Activated CD8-positive, alpha-beta memory T cell treated with anti-CD3 and anti-CD28 coated beads for 1 hour (primary cell): Measurements from ENCODE around the gene PRRG1.
"Not testable (repeated sequence)": the region's sequence is repeated elsewhere in the genome, so short reads cannot be mapped to it uniquely, and the experiment has no call there.

Source experiments
- DNase-seq, 2 donors: peaks; one replicate each; pipeline ENCODE4 v3.0.0-alpha.2; 2020; ENCODE audit warnings: low read depth in 1 of 2; ENCODE audit errors: extremely low read depth in 1 of 2

Gene PRRG1

GRCh38 chrX:37462346-37462745, 113.2 kb downstream of the PRRG1 start:
- DNase-seq, result no peak

- no peak for DNase-seq
Measured at GRCh38 chrX:37468124-37468739, 119.1 kb downstream of the PRRG1 start.

- DNase-seq, result no peak
Measured at GRCh38 chrX:37470711-37471110, 121.5 kb downstream of the PRRG1 start.

GRCh38 chrX:37472836-37473235, 123.7 kb downstream of the PRRG1 start:
- DNase-seq, result no peak

- DNase-seq, result no peak
Measured at GRCh38 chrX:37474478-37474877, 125.3 kb downstream of the PRRG1 start.

GRCh38 chrX:37476571-37477170, 127.5 kb downstream of the PRRG1 start:
- DNase-seq, result no peak

- DNase-seq, result not testable (repeated sequence)
Measured at GRCh38 chrX:37484335-37484734, 135.2 kb downstream of the PRRG1 start.

- DNase-seq, result no peak
Measured at GRCh38 chrX:37485429-37485828, 136.3 kb downstream of the PRRG1 start.

GRCh38 chrX:37487271-37487670, 138.1 kb downstream of the PRRG1 start:
- no peak for DNase-seq

GRCh38 chrX:37488323-37488722, 139.2 kb downstream of the PRRG1 start:
- DNase-seq, result no peak

- no peak for DNase-seq
Measured at GRCh38 chrX:37491686-37492085, 142.5 kb downstream of the PRRG1 start.

- not testable (repeated sequence) for DNase-seq
Measured at GRCh38 chrX:37495760-37496159, 146.6 kb downstream of the PRRG1 start.

GRCh38 chrX:37497126-37497525, 148.0 kb downstream of the PRRG1 start:
- DNase-seq, result not testable (repeated sequence)

GRCh38 chrX:37498323-37498722, 149.2 kb downstream of the PRRG1 start:
- DNase-seq, result not testable (repeated sequence)

GRCh38 chrX:37499649-37500048, 150.5 kb downstream of the PRRG1 start:
- DNase-seq, result not testable (repeated sequence)

GRCh38 chrX:37504991-37505390, 155.8 kb downstream of the PRRG1 start:
- DNase-seq, result no peak
